ENCODE measurements around the gene RNF20. TPM values are rescaled to one million over a fixed set of nuclear protein-coding genes. Genes with fewer than 3 reads are reported as not detected.

The RNF20 gene
- total RNA-seq, 1 experiment from 2014 or later: 37.6 TPM

GRCh38 chr9:101485924-101486692 is 47.5 kb upstream of the RNF20 start:
- Histone ChIP-seq H3K9me3 (ENCODE audit: control insufficient read depth in 1 of 2, insufficient read depth in 1 of 2, low read depth in 1 of 2, low read length in 2 of 2) (no peaks in the 10 kb centered on the region), H3K4me3 (replicated peaks in 1 of 2; ENCODE audit: low read depth in 1 of 2, low read length in 2 of 2) (peak overlapping the region; percentile 69 to 82), H3K9ac (ENCODE audit: low read length) (peak overlapping the region; percentile 82), H3K36me3 (ENCODE audit: control insufficient read depth in 1 of 2, insufficient read depth in 2 of 2, low read length in 2 of 2) (no peaks in the 10 kb centered on the region), H3K27me3 (ENCODE audit: insufficient read depth, low read length) (no peaks in the 10 kb centered on the region), H3K27ac (ENCODE audit: low read depth, low read length) (peak overlapping the region; percentile 92), H3K4me2 (ENCODE audit: low read length) (peak overlapping the region; percentile 80), H4K20me1 (ENCODE audit: insufficient read depth) (no peaks in the 10 kb centered on the region), H3K79me2 (ENCODE audit: insufficient read depth, low read length) (peaks cover 25% of the 10 kb centered on the region), H2AFZ (ENCODE audit: low read depth, low read length, poor library complexity, severe bottlenecking) (peak overlapping the region; percentile 94), H3K4me1 (ENCODE audit: control insufficient read depth in 1 of 2, insufficient read depth in 2 of 2, low read length in 2 of 2) (peaks cover 10 to 24% of the 10 kb centered on the region in 2 experiments; a peak in 3 of 4 replicates), H3K9me2 (ENCODE audit: insufficient read depth) (no peaks in the 10 kb centered on the region)
- TF ChIP-seq FOSL1 (IDR thresholded peaks at IDR 0.05; ENCODE audit: low read depth) (no peak), SIN3A (IDR thresholded peaks at IDR 0.05; ENCODE audit: low read depth) (0 out of 2 replicates have a peak, but pooled peaks have one; percentile 40), POLR2A (IDR thresholded peaks at IDR 0.05; ENCODE audit: borderline replicate concordance, extremely low read depth, insufficient read depth, insufficient read length) (peak; percentile 1), RAD21 (IDR thresholded peaks at IDR 0.05; ENCODE audit: low read depth) (no peak), EGR1 (IDR thresholded peaks at IDR 0.05; ENCODE audit: low read depth) (no peak), CTCF (IDR thresholded peaks at IDR 0.05 in 2 of 3, conservative IDR thresholded peaks at IDR 0.05 in 1 of 3; ENCODE audit: borderline replicate concordance in 1 of 3, insufficient read depth in 1 of 3, low read depth in 2 of 3, low read length in 2 of 3) (no peak), MAX (IDR thresholded peaks at IDR 0.05) (peak; percentile 30; the same call in 1 of the 2 replicates), ELF1 (IDR thresholded peaks at IDR 0.05; ENCODE audit: borderline replicate concordance, low read depth) (no peak), POLR2AphosphoS5 (IDR thresholded peaks at IDR 0.05; ENCODE audit: low read depth, low read length) (peak; percentile 56)
- no TSS peak for BruUV-seq (replicated peaks)
- ATAC-seq (peak; percentile 66), DNase-seq (ENCODE audit: low read depth, low spot score) (peak; percentile 44)
- POLR2A ChIA-PET: interaction anchor here (0.9 to 1.5 kb wide), 8 partner anchors 14 to 88 kb away, joined by 3 to 4 read pairs (median 4); partner anchors contain the start of genes MRPL50 and ZNF189
- CTCF ChIA-PET: interaction anchor here (1.1 to 2.9 kb wide), 6 partner anchors 21 to 47 kb away, joined by 3 to 9 read pairs (median 4); partner anchors contain the start of gene RNF20
- intact Hi-C loops (cut with micrococcal nuclease): loop anchor here (2.0 kb wide), 2 partner anchors 21 to 47 kb away; partner anchors contain the start of gene RNF20
- RAD21 ChIA-PET (ENCODE audit: low non-redundant PET in 1 of 2, low total read pairs in 2 of 2, uncharacterized antibody in 2 of 2, unreplicated experiment in 2 of 2): interaction anchor here in 1 of 2 experiments (1.0 kb wide), 1 partner anchor 27 kb away, joined by 3 read pairs; no protein-coding TSS in a partner anchor
